Smooth muscle cell (in vitro differentiated cells): ENCODE data around the gene TNFAIP3. TPM values are rescaled to one million over a fixed set of nuclear protein-coding genes. Genes with fewer than 3 reads are reported as not detected.

Experiments
- DNase-seq: peaks from one replicate; lab custom pipeline; 2025; ENCODE audit not compliant: unreplicated experiment; lab: John Stamatoyannopoulos, UW
- H2AFZ ChIP-seq: fragments of 200-600 bp; sonication (generic); 2 replicates; pipeline ENCODE4 v1.6.0; 2016; ENCODE audit warnings: antibody characterized with exemption, low read depth, mild to moderate bottlenecking
- H3F3A ChIP-seq: fragments of 200-600 bp; sonication (generic); 2 replicates; pipeline ENCODE4 v1.6.0; 2017; ENCODE audit warnings: antibody characterized with exemption, low read depth
- H3K27ac ChIP-seq: fragments of 200-600 bp; sonication (generic); 2 replicates; pipeline ENCODE4 v1.5.1; 2016; ENCODE audit warnings: low read depth, mild to moderate bottlenecking
- H3K27me3 ChIP-seq: fragments of 200-600 bp; sonication (generic); 2 replicates; pipeline ENCODE4 v1.6.1; 2016; ENCODE audit warnings: low read depth, mild to moderate bottlenecking
- H3K36me3 ChIP-seq: fragments of 200-600 bp; sonication (generic); 2 replicates; pipeline ENCODE4 v1.5.1; 2016; ENCODE audit warnings: low read depth
- H3K4me1 ChIP-seq: fragments of 200-600 bp; sonication (generic); 2 replicates; pipeline ENCODE4 v1.5.1; 2016; ENCODE audit warnings: low read depth
- H3K4me2 ChIP-seq: fragments of 200-600 bp; sonication (generic); 2 replicates; pipeline ENCODE4 v1.6.0; 2016; ENCODE audit warnings: mild to moderate bottlenecking
- H3K4me3 ChIP-seq: fragments of 200-600 bp; sonication (generic); 2 replicates; pipeline ENCODE4 v1.5.1; 2016; ENCODE audit warnings: mild to moderate bottlenecking
- H3K79me2 ChIP-seq: fragments of 200-600 bp; sonication (generic); 2 replicates; pipeline ENCODE4 v1.6.0; 2016; ENCODE audit warnings: low read depth, mild to moderate bottlenecking
- H3K9ac ChIP-seq: fragments of 200-600 bp; sonication (generic); 2 replicates; pipeline ENCODE4 v1.6.0; 2016; ENCODE audit warnings: low read depth
- H3K9me3 ChIP-seq: fragments of 200-600 bp; sonication (generic); replicated peaks from 2 replicates; pipeline ENCODE4 v1.5.1; 2016; ENCODE audit warnings: low read depth
- H4K20me1 ChIP-seq: fragments of 200-600 bp; sonication (generic); 2 replicates; pipeline ENCODE4 v1.6.0; 2016; ENCODE audit warnings: low read depth
- CTCF ChIP-seq: fragments of 200-600 bp; sonication (generic); IDR thresholded peaks from 2 replicates; pipeline ENCODE4 v1.5.1; 2017; ENCODE audit warnings: borderline replicate concordance, mild to moderate bottlenecking, antibody characterized with exemption; ENCODE audit not compliant: insufficient read depth, poor library complexity, severe bottlenecking
- WGBS: methylation state at CpG from one replicate; pipeline ENCODE4 v1.1.7; 2016; ENCODE audit warnings: low lambda C conversion rate; 5-methylcytosine and 5-hydroxymethylcytosine counted together
- polyA plus RNA-seq: library from polyadenylated mRNA; unstranded; fragments of >200 nt; fragmentation: Nextera tagmentation; extraction: Ambion mirVana; gene quantifications from 2 replicates; pipeline ENCODE4 v1.2.1, GENCODE V29; 2016
- total RNA-seq: library from RNA; depleted of rRNA; stranded (reverse); fragments of >200 nt; gene quantifications from 2 replicates; pipeline ENCODE4 v1.2.3, GENCODE V29; 2014

Gene TNFAIP3
- total and polyA plus RNA-seq, 2 experiments from 2014 or later = 32.2 to 33.8 TPM

- no peak overlapping the region for H3K4me2 ChIP-seq
- TF ChIP-seq CTCF = no peak
- 84% methylated on average over 11 of the region's 11 CpGs for WGBS
- DNase-seq = no peak
- no peaks in the 10 kb centered on the region for H3K36me3 ChIP-seq
- no peaks in the 10 kb centered on the region for H4K20me1 ChIP-seq
- no peaks in the 10 kb centered on the region for H3F3A ChIP-seq
- H3K9me3 ChIP-seq = no peaks in the 10 kb centered on the region
- no peak overlapping the region for H3K9ac ChIP-seq
- H2AFZ ChIP-seq = no peak overlapping the region
- no peaks in the 10 kb centered on the region for H3K79me2 ChIP-seq
- H3K4me1 ChIP-seq = no peaks in the 10 kb centered on the region
- no peak overlapping the region for H3K27ac ChIP-seq
- H3K27me3 ChIP-seq = no peaks in the 10 kb centered on the region
- no peak overlapping the region for H3K4me3 ChIP-seq
Measured at GRCh38 chr6:137904822-137905617, 38.0 kb downstream of the TNFAIP3 start.

GRCh38 chr6:137906020-137906472, 39.0 kb downstream of the TNFAIP3 start:
- Histone ChIP-seq H3K27me3 (no peaks in the 10 kb centered on the region), H4K20me1 (no peaks in the 10 kb centered on the region), H3K36me3 (no peaks in the 10 kb centered on the region), H3K9me3 (no peaks in the 10 kb centered on the region), H3K79me2 (no peaks in the 10 kb centered on the region), H3F3A (no peaks in the 10 kb centered on the region), H2AFZ (no peak overlapping the region), H3K9ac (no peak overlapping the region), H3K27ac (no peak overlapping the region), H3K4me1 (no peaks in the 10 kb centered on the region), H3K4me2 (no peak overlapping the region), H3K4me3 (no peak overlapping the region)
- TF ChIP-seq CTCF = no peak
- 79% methylated on average over 1 of the region's 1 CpG for WGBS
- no peak for DNase-seq

GRCh38 chr6:137907170-137907569, 40.1 kb downstream of the TNFAIP3 start:
- no peak overlapping the region for H3K27ac ChIP-seq
- no peaks in the 10 kb centered on the region for H4K20me1 ChIP-seq
- H3K79me2 ChIP-seq = no peaks in the 10 kb centered on the region
- no peak for TF ChIP-seq CTCF
- no peaks in the 10 kb centered on the region for H3K27me3 ChIP-seq
- no peaks in the 10 kb centered on the region for H3F3A ChIP-seq
- no peak overlapping the region for H3K4me2 ChIP-seq
- H3K9me3 ChIP-seq = no peaks in the 10 kb centered on the region
- H3K9ac ChIP-seq = no peak overlapping the region
- no peak overlapping the region for H2AFZ ChIP-seq
- no peaks in the 10 kb centered on the region for H3K4me1 ChIP-seq
- no peaks in the 10 kb centered on the region for H3K36me3 ChIP-seq
- no peak overlapping the region for H3K4me3 ChIP-seq
- DNase-seq = no peak
- 93% methylated on average over 2 of the region's 2 CpGs for WGBS

GRCh38 chr6:137909533-137909932, 42.5 kb downstream of the TNFAIP3 start:
- Histone ChIP-seq H2AFZ (no peak overlapping the region), H3K4me3 (no peak overlapping the region), H3K4me1 (no peaks in the 10 kb centered on the region), H3K9me3 (peaks cover 5% of the 10 kb centered on the region), H3K27ac (no peak overlapping the region), H3K4me2 (no peak overlapping the region), H3K9ac (no peak overlapping the region), H3K79me2 (no peaks in the 10 kb centered on the region), H3K36me3 (no peaks in the 10 kb centered on the region), H3F3A (no peaks in the 10 kb centered on the region), H4K20me1 (no peaks in the 10 kb centered on the region), H3K27me3 (no peaks in the 10 kb centered on the region)
- WGBS = 91% methylated on average over 3 of the region's 3 CpGs
- DNase-seq = no peak
- TF ChIP-seq CTCF = no peak
